PC-9 (cell line): ENCODE measurements around the gene LSR. TPM values are rescaled to one million over a fixed set of nuclear protein-coding genes. Genes with fewer than 3 reads are reported as not detected.

Experiments
- BruUV-seq: library from RNA; stranded (reverse); fragments of 400-500 nt; replicated peaks from 2 replicates; lab custom pipeline; 2021; lab: Mats Ljungman, UMichigan
- CTCF ChIA-PET: fragments of 300-600 bp; sonication (Branson Sonifier 250); formaldehyde crosslinking; loops from one replicate; lab custom pipeline; 2022; ENCODE audit warnings: antibody characterized with exemption; lab: Charles Lee
- POLR2A ChIA-PET: fragments of 300-600 bp; sonication (Branson Sonifier 250); formaldehyde crosslinking; loops from one replicate; lab custom pipeline; 2022; ENCODE audit warnings: antibody characterized with exemption; ENCODE audit not compliant: unreplicated experiment; lab: Charles Lee
- DNase-seq, 2 experiments: peaks; one replicate each; pipeline versions ENCODE4 v3.0.0 to v3.0.0-alpha.2; 2015 to 2022; ENCODE audit warnings: mixed read lengths in 1 of 2
- H2AFZ ChIP-seq: fragments of 200-600 bp; sonication (generic); 2 replicates; pipeline ENCODE4 v1.8.1; 2017; ENCODE audit warnings: antibody characterized with exemption
- H3F3A ChIP-seq: fragments of 200-600 bp; sonication (generic); 2 replicates; pipeline ENCODE4 v1.8.1; 2017; ENCODE audit warnings: antibody characterized with exemption, mild to moderate bottlenecking, low read depth; ENCODE audit not compliant: insufficient read depth
- H3K27ac ChIP-seq: fragments of 200-600 bp; sonication (generic); 2 replicates; pipeline ENCODE4 v1.6.1; 2016; ENCODE audit warnings: mixed run types
- H3K27me3 ChIP-seq: fragments of 200-600 bp; sonication (generic); 2 replicates; pipeline ENCODE4 v1.6.1; 2016; ENCODE audit warnings: low read depth, mixed run types; ENCODE audit not compliant: insufficient read depth
- H3K36me3 ChIP-seq: fragments of 200-600 bp; sonication (generic); 2 replicates; pipeline ENCODE4 v1.6.1; 2016; ENCODE audit warnings: low read depth, mixed run types
- H3K4me1 ChIP-seq: fragments of 200-600 bp; sonication (generic); replicated peaks from 2 replicates; pipeline ENCODE4 v1.6.1; 2016; ENCODE audit warnings: mixed run types; ENCODE audit not compliant: insufficient read depth
- H3K4me2 ChIP-seq: fragments of 200-600 bp; sonication (generic); 2 replicates; pipeline ENCODE4 v1.6.1; 2017; ENCODE audit warnings: mixed run types
- H3K4me3 ChIP-seq: fragments of 200-600 bp; sonication (generic); 2 replicates; pipeline ENCODE4 v1.6.1; 2016; ENCODE audit warnings: mixed run types
- H3K79me2 ChIP-seq: fragments of 200-600 bp; sonication (generic); 2 replicates; pipeline ENCODE4 v1.6.1; 2017; ENCODE audit warnings: low read depth, mixed run types
- H3K9me2 ChIP-seq: fragments of 200-600 bp; sonication (generic); 2 replicates; pipeline ENCODE4 v1.8.1; 2017; ENCODE audit warnings: mild to moderate bottlenecking; ENCODE audit not compliant: insufficient read depth
- H3K9me3 ChIP-seq: fragments of 200-600 bp; sonication (generic); 2 replicates; pipeline ENCODE4 v1.8.1; 2016; ENCODE audit warnings: low read depth; ENCODE audit not compliant: insufficient read depth
- H4K20me1 ChIP-seq: fragments of 200-600 bp; sonication (generic); 2 replicates; pipeline ENCODE4 v1.8.1; 2017; ENCODE audit not compliant: insufficient read depth
- EZH2 ChIP-seq: fragments of 200-600 bp; sonication (generic); IDR thresholded peaks from 2 replicates; pipeline ENCODE4 v1.8.0; 2017; ENCODE audit warnings: antibody characterized with exemption, low read depth
- intact Hi-C: fragments of 100-400 bp; cut with micrococcal nuclease; formaldehyde crosslinking; loops from one replicate; pipeline ENCODE4 v1.10.0; 2022; ENCODE audit not compliant: unreplicated experiment
- total RNA-seq: library from RNA; stranded (reverse); gene quantifications from 2 replicates; pipeline ENCODE4 v1.2.3, GENCODE V29; 2021
- TF ChIP-seq, protein P1 (sequence below): fragments of 200-600 bp; sonication (generic); conservative IDR thresholded peaks from 2 replicates; pipeline ENCODE4 v1.6.1; 2017; ENCODE audit warnings: mixed run types, antibody characterized with exemption, mild to moderate bottlenecking, moderate library complexity

LSR gene
- total RNA-seq, 1 experiment from 2014 or later = 145 TPM

DNA sequence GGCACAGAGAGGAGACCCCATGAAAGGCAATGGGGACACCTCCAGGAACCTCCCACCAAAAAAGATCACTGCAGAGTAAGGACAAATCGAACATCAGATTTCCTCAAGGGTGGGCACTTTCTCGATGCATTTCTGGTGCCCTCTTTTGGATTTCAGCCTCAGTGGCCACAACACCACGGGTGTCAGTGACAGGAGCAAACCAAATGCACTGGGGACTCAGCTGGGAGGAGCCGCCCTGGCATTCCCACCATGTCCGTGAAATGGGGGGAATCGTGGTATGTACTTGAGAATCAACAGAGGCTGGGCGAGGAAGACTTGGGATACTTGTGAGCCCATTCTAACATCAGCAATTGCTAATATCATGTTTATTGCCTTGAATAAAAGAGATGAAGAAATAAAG, 36.6 kb upstream of the LSR start:
- ChIA-PET POLR2A (no interaction called here), CTCF (no interaction called here)

DNA sequence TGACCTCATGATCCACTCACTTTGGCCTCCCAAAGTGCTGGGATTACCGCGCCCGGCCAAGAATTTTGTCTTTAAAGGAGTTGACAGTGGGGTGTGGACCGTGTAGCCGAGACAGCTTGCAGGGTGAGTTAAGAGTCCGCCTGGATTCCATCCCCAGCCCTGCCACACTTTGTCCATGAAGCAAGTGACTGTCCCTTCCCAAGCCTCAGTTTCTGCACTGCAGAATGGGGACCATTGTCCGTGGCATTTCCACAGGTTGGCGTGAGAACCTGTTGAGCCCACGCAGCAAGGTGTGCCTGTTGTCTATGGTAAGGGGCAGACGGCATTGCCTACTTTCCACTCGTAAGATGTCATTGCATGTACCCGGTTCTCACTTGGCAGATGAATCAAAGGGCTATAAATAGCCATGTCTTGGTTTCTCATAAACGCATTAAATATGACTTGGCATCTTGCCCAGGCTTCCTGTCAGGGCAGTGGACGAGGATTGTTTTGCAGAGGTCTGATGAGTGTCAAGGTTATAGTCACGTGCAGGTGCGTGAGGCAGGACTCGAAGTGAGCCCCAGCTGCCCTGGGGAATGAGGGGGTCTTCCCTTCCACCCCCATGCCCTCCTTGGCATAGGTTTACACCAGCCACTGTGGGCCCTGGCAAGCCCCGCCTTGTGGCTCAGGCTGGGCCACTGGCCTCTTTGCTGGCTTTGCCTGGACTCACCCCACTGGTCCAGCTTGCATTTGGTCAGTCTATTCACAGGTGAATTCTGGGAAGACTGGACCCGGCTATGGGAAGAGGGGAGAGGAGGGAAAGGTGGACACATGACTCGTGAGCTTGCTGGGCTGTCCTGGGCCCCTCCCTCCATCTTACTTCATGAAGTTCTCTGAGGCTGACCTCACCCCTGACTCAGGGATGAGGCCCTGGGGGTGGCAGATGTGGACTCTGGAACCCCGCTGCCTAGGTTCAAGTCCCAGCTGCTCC, 34.9 kb upstream of the LSR start:
- DNase-seq = peak; percentile 72 to 88
- POLR2A ChIA-PET = interaction anchor here (0.5 kb wide), 1 partner anchor 54 kb away, joined by 4 read pairs; no protein-coding TSS in a partner anchor
- Histone ChIP-seq H3K27ac (peak overlapping the region; percentile 84), H3K9me2 (no peaks in the 10 kb centered on the region), H3K9me3 (peaks cover under 1% of the 10 kb centered on the region; the same call in 1 of the 2 replicates), H3K79me2 (no peaks in the 10 kb centered on the region), H3K36me3 (no peaks in the 10 kb centered on the region), H3K27me3 (no peaks in the 10 kb centered on the region), H3K4me3 (peak overlapping the region; percentile 21; the same call in 1 of the 2 replicates), H3K4me2 (peak overlapping the region; percentile 67), H4K20me1 (no peaks in the 10 kb centered on the region), H3F3A (peaks cover 43% of the 10 kb centered on the region), H2AFZ (no peak overlapping the region; the same call in 1 of the 2 replicates), H3K4me1 (peaks cover 34% of the 10 kb centered on the region)
- no peak for TF ChIP-seq EZH2
- TF ChIP-seq, protein P1, sequence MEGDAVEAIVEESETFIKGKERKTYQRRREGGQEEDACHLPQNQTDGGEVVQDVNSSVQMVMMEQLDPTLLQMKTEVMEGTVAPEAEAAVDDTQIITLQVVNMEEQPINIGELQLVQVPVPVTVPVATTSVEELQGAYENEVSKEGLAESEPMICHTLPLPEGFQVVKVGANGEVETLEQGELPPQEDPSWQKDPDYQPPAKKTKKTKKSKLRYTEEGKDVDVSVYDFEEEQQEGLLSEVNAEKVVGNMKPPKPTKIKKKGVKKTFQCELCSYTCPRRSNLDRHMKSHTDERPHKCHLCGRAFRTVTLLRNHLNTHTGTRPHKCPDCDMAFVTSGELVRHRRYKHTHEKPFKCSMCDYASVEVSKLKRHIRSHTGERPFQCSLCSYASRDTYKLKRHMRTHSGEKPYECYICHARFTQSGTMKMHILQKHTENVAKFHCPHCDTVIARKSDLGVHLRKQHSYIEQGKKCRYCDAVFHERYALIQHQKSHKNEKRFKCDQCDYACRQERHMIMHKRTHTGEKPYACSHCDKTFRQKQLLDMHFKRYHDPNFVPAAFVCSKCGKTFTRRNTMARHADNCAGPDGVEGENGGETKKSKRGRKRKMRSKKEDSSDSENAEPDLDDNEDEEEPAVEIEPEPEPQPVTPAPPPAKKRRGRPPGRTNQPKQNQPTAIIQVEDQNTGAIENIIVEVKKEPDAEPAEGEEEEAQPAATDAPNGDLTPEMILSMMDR = no peak
- intact Hi-C loops = loop anchor here (2.0 kb wide), 1 partner anchor 45 kb away; no protein-coding TSS in a partner anchor
- CTCF ChIA-PET = no interaction called here
- BruUV-seq = no TSS peak

More for the DNA sequence above, 36.6 kb upstream of the LSR start:
- Histone ChIP-seq H3K4me2 (no peak overlapping the region), H3K36me3 (no peaks in the 10 kb centered on the region), H3K4me1 (peaks cover 43% of the 10 kb centered on the region), H3K4me3 (no peak overlapping the region), H3F3A (peaks cover 42% of the 10 kb centered on the region), H3K79me2 (no peaks in the 10 kb centered on the region), H3K27ac (no peak overlapping the region), H2AFZ (no peak overlapping the region), H3K9me3 (no peaks in the 10 kb centered on the region), H3K27me3 (no peaks in the 10 kb centered on the region), H3K9me2 (no peaks in the 10 kb centered on the region), H4K20me1 (no peaks in the 10 kb centered on the region)
- BruUV-seq = no TSS peak
- intact Hi-C loops = no loop called here
- DNase-seq = no peak
- TF ChIP-seq, protein P1 = no peak
- TF ChIP-seq EZH2 = no peak

DNA sequence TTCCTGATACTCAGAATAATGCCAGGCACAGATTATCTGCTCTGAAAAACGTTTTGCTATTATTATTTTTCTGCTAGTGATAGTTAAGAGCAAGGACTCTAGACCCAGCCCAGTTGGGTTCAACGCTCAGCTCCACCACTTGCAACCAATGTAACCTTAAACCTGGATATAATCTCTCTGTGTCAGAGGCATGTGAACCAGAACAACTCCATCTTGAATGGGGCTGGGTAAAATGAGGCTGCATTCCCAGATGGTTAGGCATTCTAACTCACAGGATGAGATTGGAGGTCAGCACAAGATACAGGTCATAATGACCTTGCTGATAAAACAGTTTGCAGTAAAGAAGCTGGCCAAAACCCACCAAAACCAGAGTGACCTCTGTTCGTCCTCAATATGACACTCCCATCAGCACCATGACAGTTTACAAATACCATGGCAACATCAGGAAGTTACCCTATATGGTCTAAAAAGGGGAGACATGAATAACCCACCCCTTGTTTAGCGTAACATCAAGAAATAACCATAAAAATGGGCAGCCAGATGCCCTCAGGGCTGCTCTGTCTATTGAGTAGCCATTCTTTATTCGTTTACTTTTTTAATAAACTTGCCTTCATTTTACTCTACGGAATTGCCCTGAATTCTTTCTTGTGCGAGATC, 33.9 kb upstream of the LSR start:
- no peak for TF ChIP-seq EZH2
- TF ChIP-seq, protein P1 = no peak
- Histone ChIP-seq H3K79me2 (no peaks in the 10 kb centered on the region), H3K4me3 (no peak overlapping the region), H3K27me3 (no peaks in the 10 kb centered on the region), H3K36me3 (no peaks in the 10 kb centered on the region), H2AFZ (no peak overlapping the region), H3K9me2 (no peaks in the 10 kb centered on the region), H3K9me3 (peaks cover 5% of the 10 kb centered on the region; the same call in 1 of the 2 replicates), H3K4me2 (peak overlapping the region; percentile 67), H3K27ac (peak overlapping the region; percentile 84), H4K20me1 (no peaks in the 10 kb centered on the region), H3F3A (peaks cover 42% of the 10 kb centered on the region), H3K4me1 (peaks cover 34% of the 10 kb centered on the region)
- intact Hi-C loops = loop anchor here (2.0 kb wide), 1 partner anchor 46 kb away; no protein-coding TSS in a partner anchor
- ChIA-PET CTCF (no interaction called here), POLR2A (interaction anchor here (0.5 kb wide), 1 partner anchor 53 kb away, joined by 4 read pairs; no protein-coding TSS in a partner anchor)
- no TSS peak for BruUV-seq
- no peak for DNase-seq
